T-cell (primary cell): ENCODE data around the gene DYRK2. TPM values are rescaled to one million over a fixed set of nuclear protein-coding genes. Genes with fewer than 3 reads are reported as not detected.

ENCODE experiments used
- ATAC-seq, 4 experiments: fragments of 200-7000 bp in 3 of 4; fragments of 150-1000 bp in 1 of 4; cut with Tn5 transposase; replicated peaks in 1 of 4; 1 replicate in 3 of 4; 2 replicates in 1 of 4; pipeline ENCODE4 v1.10.0; 2021; ENCODE audit warnings: moderate library complexity in 3 of 4, mild to moderate bottlenecking in 2 of 4, moderate number of reproducible peaks in 1 of 4
- CTCF ChIA-PET, 2 donors: fragments of 300-600 bp; sonication (Branson Sonifier 250); formaldehyde crosslinking; loops; one replicate each; lab custom pipeline; 2022; ENCODE audit warnings: antibody characterized with exemption in 2 of 2; lab: Charles Lee
- POLR2A ChIA-PET, 2 donors: fragments of 300-600 bp; sonication (Branson Sonifier 250); formaldehyde crosslinking; loops; one replicate each; lab custom pipeline; 2022; ENCODE audit warnings: antibody characterized with exemption in 2 of 2; lab: Charles Lee
- DNase-seq, 35 experiments: peaks; one replicate each; pipeline versions ENCODE4 v3.0.0 to v3.0.0-alpha.2; 2013 to 2023
- H3K27ac ChIP-seq: one replicate; pipeline ENCODE4 v1.5.1; 2013; ENCODE audit warnings: low read length
- H3K27me3 ChIP-seq, 2 experiments: replicated peaks in 1 of 2; 1 replicate in 1 of 2; 2 replicates in 1 of 2; pipeline versions ENCODE4 v1.6.1 to v1.7.0; 2013; ENCODE audit warnings: low read length in 1 of 2, mixed read lengths in 1 of 2; ENCODE audit not compliant: control insufficient read depth in 2 of 2, insufficient read depth in 2 of 2; ENCODE audit errors: extremely low read depth in 1 of 2
- H3K36me3 ChIP-seq, 2 donors: 1 replicate in 1 of 2; 2 replicates in 1 of 2; pipeline versions ENCODE4 v1.6.1 to v1.7.0; 2013; ENCODE audit warnings: low read length in 1 of 2; ENCODE audit not compliant: control insufficient read depth in 2 of 2, insufficient read depth in 1 of 2; ENCODE audit errors: extremely low read depth in 1 of 2
- H3K4me1 ChIP-seq, 2 experiments: 1 replicate in 1 of 2; 2 replicates in 1 of 2; pipeline versions ENCODE4 v1.6.1 to v1.7.0; 2013; ENCODE audit warnings: low read length in 2 of 2, mixed read lengths in 1 of 2; ENCODE audit not compliant: insufficient read depth in 2 of 2, control insufficient read depth in 1 of 2; ENCODE audit errors: extremely low read depth in 1 of 2
- H3K4me3 ChIP-seq, 2 donors: 1 replicate in 1 of 2; 2 replicates in 1 of 2; pipeline versions ENCODE4 v1.5.1 to v1.7.0; 2013; ENCODE audit warnings: mild to moderate bottlenecking in 2 of 2, low read length in 1 of 2, moderate library complexity in 1 of 2; ENCODE audit not compliant: control insufficient read depth in 1 of 2; ENCODE audit errors: extremely low read depth in 1 of 2
- H3K9me3 ChIP-seq: 2 replicates; pipeline ENCODE4 v1.7.0; 2013
- H3K27ac Mint-ChIP-seq, 2 donors: one replicate each; pipeline ENCODE4 v1.8.0; 2020 to 2021; ENCODE audit warnings: mild to moderate bottlenecking in 2 of 2, mixed read lengths in 2 of 2
- H3K27me3 Mint-ChIP-seq, 2 donors: one replicate each; pipeline ENCODE4 v1.8.0; 2021 to 2022; ENCODE audit warnings: mixed read lengths in 2 of 2
- H3K36me3 Mint-ChIP-seq: one replicate; pipeline ENCODE4 v1.8.0; 2021; ENCODE audit warnings: mixed read lengths
- H3K4me1 Mint-ChIP-seq, 3 donors: one replicate each; pipeline ENCODE4 v1.8.0; 2020 to 2022; ENCODE audit warnings: mixed read lengths in 3 of 3, mild to moderate bottlenecking in 1 of 3
- H3K4me3 Mint-ChIP-seq, 3 donors: one replicate each; pipeline ENCODE4 v1.8.0; 2020 to 2022; ENCODE audit warnings: mild to moderate bottlenecking in 3 of 3, mixed read lengths in 3 of 3, moderate library complexity in 3 of 3
- H3K9me3 Mint-ChIP-seq, 3 donors: one replicate each; pipeline ENCODE4 v1.8.0; 2020 to 2022; ENCODE audit warnings: mixed read lengths in 3 of 3
- WGBS: methylation state at CpG from one replicate; pipeline ENCODE4 v1.1.5; 2013; ENCODE audit warnings: missing lambda C conversion rate; ENCODE audit not compliant: insufficient coverage; 5-methylcytosine and 5-hydroxymethylcytosine counted together
- total RNA-seq, 35 experiments: library from RNA in 6 of 35; stranded (reverse) in 6 of 35; fragments of 120-200 nt in 1 of 35; gene quantifications; one replicate each; pipeline versions ENCODE4 v1.2.1 to v1.2.4 and lab custom pipeline; 2013 to 2026

Gene DYRK2
- total RNA-seq, 5 donors from 2014 or later (not counting 1 experiment from before 2014, with no cell fraction given): 104 to 138 (median 120) TPM

DNA sequence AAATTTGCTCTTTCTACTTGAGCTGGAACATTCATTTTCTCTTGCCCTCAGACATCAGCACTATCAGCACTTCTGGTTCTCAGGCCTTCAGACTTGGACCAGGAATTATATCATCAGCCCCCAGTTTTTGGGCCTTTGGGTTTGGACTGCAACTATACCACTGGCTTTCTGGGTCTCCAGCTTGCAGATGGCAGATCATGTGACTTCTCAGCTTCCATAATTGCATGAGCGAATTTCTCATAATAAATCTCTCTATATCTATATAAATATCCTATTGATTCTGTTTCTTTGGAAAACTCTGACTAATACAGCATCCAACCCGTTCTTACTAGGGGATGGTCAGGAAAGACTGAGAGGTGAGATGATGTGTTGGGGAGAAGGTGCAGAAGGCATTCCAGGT, 22.4 kb upstream of the DYRK2 start:
- peaks cover 59 to 61% (median 60%) of the 10 kb centered on the region in 3 donors for H3K4me1 Mint-ChIP-seq
- WGBS: no CpG with 5 or more reads among the region's 2 CpGs
- ATAC-seq (no peak), DNase-seq (no peak)
- no peak overlapping the region for H3K4me3 Mint-ChIP-seq
- ChIA-PET CTCF (no interaction called here), POLR2A (no interaction called here)
- H3K4me3 ChIP-seq: no peak overlapping the region
- H3K9me3 Mint-ChIP-seq: peaks cover 0 to 24% (median 9%) of the 10 kb centered on the region in 3 donors
- no peaks in the 10 kb centered on the region for H3K27me3 Mint-ChIP-seq
- no peak overlapping the region for H3K27ac ChIP-seq
- H3K27ac Mint-ChIP-seq: peak overlapping the region in 1 of 2 donors; percentile 75
- H3K36me3 ChIP-seq: no peaks in the 10 kb centered on the region
- peaks cover 31 to 43% of the 10 kb centered on the region in 2 experiments for H3K4me1 ChIP-seq
- H3K9me3 ChIP-seq: no peaks in the 10 kb centered on the region
- H3K36me3 Mint-ChIP-seq: no peaks in the 10 kb centered on the region
- H3K27me3 ChIP-seq: no peaks in the 10 kb centered on the region

DNA sequence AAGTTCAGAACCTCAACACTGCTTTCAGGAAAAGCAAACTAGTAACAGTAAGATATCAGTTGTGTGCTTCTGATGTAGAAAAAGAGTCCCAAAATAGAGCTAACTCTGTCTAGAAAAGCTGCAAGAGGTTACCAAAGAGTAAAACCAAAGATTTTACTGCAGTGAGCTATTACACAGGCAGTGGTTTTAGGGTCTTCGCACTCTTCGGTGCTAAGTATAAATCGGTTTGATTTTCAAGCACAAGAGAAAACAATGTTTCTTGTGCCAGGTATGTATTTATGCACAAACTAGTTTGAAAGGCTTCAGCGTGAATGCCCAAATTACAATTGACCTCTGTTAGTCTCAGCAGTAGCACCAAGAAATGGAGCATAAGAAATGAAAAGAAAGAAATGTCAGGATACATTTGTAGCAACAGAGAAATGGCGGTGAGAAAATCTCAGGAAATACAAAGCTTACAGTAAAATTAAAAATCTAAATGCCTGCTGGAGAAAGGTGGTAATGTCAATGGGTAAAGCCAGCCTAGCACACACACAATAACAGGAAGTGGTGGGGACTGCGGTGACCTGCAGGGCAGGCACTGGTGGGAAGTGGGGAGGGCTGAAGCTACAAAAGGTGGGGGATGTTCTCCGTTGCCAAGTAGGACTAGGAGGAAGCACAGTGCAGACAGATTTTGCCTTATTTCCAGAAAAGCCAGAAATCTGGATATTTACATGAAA, 18.0 kb upstream of the DYRK2 start:
- 0% methylated on average over 4 of the region's 7 CpGs for WGBS
- H3K4me3 Mint-ChIP-seq: peak overlapping the region; percentile 36 to 62 (median 60)
- Histone ChIP-seq H3K9me3 (no peaks in the 10 kb centered on the region), H3K4me3 (no peak overlapping the region), H3K36me3 (no peaks in the 10 kb centered on the region), H3K27me3 (no peaks in the 10 kb centered on the region), H3K4me1 (peaks cover 49 to 79% of the 10 kb centered on the region in 2 experiments), H3K27ac (peak overlapping the region; percentile 82)
- DNase-seq: peak; percentile 64 to 95 (median 89)
- POLR2A ChIA-PET: interaction anchor here (0.6 to 1.8 kb wide), 6 partner anchors 18 to 85 kb away, joined by 3 to 9 read pairs (median 4); partner anchors contain the start of gene DYRK2 (in 1 of the 2)
- H3K27me3 Mint-ChIP-seq: no peaks in the 10 kb centered on the region
- H3K27ac Mint-ChIP-seq: peak overlapping the region; percentile 92 to 96
- peak; percentile 99 to 100 (median 100) for ATAC-seq
- no peaks in the 10 kb centered on the region for H3K36me3 Mint-ChIP-seq
- H3K9me3 Mint-ChIP-seq: peaks cover 0 to 18% (median 9%) of the 10 kb centered on the region in 3 donors
- CTCF ChIA-PET: interaction anchor here (0.6 to 1.8 kb wide), 23 partner anchors 9 to 313 kb away, joined by 3 to 11 read pairs (median 4); partner anchors contain the start of gene DYRK2 (in 1 of the 2)
- H3K4me1 Mint-ChIP-seq: peaks cover 82 to 88% (median 86%) of the 10 kb centered on the region in 3 donors

DNA sequence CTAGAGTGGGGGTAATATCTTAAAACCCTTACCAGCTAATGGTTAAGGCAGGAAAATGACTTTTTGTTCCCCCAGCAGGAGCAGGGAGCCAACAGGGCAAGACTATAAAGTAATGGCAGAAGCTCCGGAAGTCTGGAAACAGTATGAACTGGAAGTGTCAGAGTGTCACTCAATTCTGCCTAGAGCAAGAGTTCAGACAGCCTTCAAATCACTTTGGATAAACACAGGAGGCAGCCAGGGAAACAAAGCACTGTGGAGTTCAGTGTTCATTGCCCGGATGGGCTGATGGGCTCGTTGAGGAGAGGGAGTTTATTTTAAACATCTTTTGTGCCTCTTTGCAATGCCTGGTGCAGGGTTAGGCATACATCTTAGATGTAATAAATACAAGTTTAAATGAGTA, 16.5 kb upstream of the DYRK2 start:
- Histone ChIP-seq H3K9me3 (no peaks in the 10 kb centered on the region), H3K4me1 (peaks cover 42 to 72% of the 10 kb centered on the region in 2 experiments), H3K27me3 (no peaks in the 10 kb centered on the region), H3K4me3 (no peak overlapping the region), H3K36me3 (no peaks in the 10 kb centered on the region), H3K27ac (peak overlapping the region; percentile 82)
- H3K27me3 Mint-ChIP-seq: no peaks in the 10 kb centered on the region
- H3K9me3 Mint-ChIP-seq: peaks cover 0 to 14% (median 9%) of the 10 kb centered on the region in 3 donors
- H3K4me1 Mint-ChIP-seq: peaks cover 78 to 80% (median 78%) of the 10 kb centered on the region in 3 donors
- 100% methylated on average over 1 of the region's 3 CpGs for WGBS
- ATAC-seq (no peak), DNase-seq (no peak)
- no peaks in the 10 kb centered on the region for H3K36me3 Mint-ChIP-seq
- peak overlapping the region in 2 of 3 donors; percentile 1 to 62 for H3K4me3 Mint-ChIP-seq
- peak overlapping the region; percentile 92 to 96 for H3K27ac Mint-ChIP-seq
- ChIA-PET CTCF (interaction anchor here (0.5 to 1.0 kb wide), 2 partner anchors 34 to 275 kb away, joined by 3 read pairs; no protein-coding TSS in a partner anchor), POLR2A (interaction anchor here in 1 of 2 donors (1.8 kb wide), 1 partner anchor 16 kb away, joined by 6 read pairs; the partner anchor contains the start of gene DYRK2)

DNA sequence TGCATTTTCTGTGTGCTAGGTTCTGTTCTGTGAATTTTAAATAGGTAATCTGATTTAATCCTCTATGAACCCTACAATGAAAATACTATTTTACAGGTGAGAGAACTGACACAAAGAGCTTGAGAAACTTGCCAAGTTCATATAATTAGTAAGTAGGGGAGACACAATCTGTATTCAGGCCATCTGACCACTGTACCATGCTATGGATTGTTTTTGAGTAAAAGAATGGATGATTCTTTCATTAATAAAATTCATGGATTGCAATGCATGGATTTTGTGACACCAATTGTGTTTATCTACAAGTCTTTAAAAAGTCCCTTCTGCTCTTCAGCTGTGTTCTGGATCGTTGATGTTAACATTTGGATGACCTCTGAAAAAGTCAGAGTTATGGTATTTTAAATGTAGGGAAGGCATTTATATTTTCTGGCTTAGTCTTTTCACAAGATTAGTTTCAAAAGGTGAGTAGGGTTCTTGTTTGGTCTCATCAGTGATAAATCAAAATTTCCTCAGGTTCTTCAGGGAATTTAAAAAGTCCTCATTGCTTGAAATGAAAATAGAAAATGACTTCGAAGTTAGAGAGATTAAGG, 15.4 kb upstream of the DYRK2 start:
- no peak for DNase-seq
- peaks cover 39 to 61% of the 10 kb centered on the region in 2 experiments for H3K4me1 ChIP-seq
- no peak overlapping the region for H3K27ac ChIP-seq
- no peaks in the 10 kb centered on the region for H3K27me3 Mint-ChIP-seq
- H3K9me3 Mint-ChIP-seq: peaks cover 0 to 21% (median 9%) of the 10 kb centered on the region in 3 donors
- peaks cover 69 to 83% (median 72%) of the 10 kb centered on the region in 3 donors for H3K4me1 Mint-ChIP-seq
- no CpG with 5 or more reads among the region's 2 CpGs for WGBS
- H3K4me3 Mint-ChIP-seq: peak overlapping the region in 2 of 3 donors; percentile 7 to 60
- ATAC-seq: no peak
- no peak overlapping the region for H3K4me3 ChIP-seq
- ChIA-PET POLR2A (interaction anchor here (0.5 to 0.7 kb wide), 6 partner anchors 24 to 180 kb away, joined by 3 to 19 read pairs (median 4); no protein-coding TSS in a partner anchor), CTCF (interaction anchor here in 1 of 2 donors (0.6 to 1.1 kb wide), 2 partner anchors 15 to 17 kb away, joined by 6 to 7 read pairs; partner anchors contain the start of gene DYRK2)
- no peaks in the 10 kb centered on the region for H3K36me3 ChIP-seq
- no peaks in the 10 kb centered on the region for H3K36me3 Mint-ChIP-seq
- H3K27ac Mint-ChIP-seq: peak overlapping the region; percentile 89 to 92
- no peaks in the 10 kb centered on the region for H3K9me3 ChIP-seq
- H3K27me3 ChIP-seq: no peaks in the 10 kb centered on the region

DNA sequence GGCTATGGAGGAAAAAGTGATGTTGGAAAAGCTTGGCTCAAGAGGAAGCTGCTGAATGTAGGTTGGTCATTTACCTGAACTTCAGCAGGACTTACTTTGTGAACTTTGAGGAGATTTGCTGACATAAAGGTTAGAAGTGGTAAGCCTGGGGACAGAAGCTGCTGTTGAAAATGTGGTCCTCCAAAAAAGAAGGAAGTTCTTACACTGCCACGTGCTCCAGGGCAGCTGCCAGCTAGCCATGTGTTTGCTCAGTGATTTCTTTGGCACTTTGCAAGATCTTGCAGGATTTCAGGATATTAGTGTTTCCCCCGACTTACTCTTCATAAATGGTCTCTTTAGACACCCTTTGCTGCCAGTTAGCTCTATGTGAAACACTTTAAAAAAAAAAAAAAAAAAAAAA, 14.8 kb upstream of the DYRK2 start:
- H3K4me3 ChIP-seq: no peak overlapping the region
- Mint-ChIP-seq H3K27ac (peak overlapping the region; percentile 89 to 92), H3K4me1 (peaks cover 63 to 77% (median 67%) of the 10 kb centered on the region in 3 donors), H3K9me3 (peaks cover 0 to 18% (median 6%) of the 10 kb centered on the region in 3 donors), H3K4me3 (peak overlapping the region in 2 of 3 donors; percentile 7 to 60), H3K27me3 (no peaks in the 10 kb centered on the region), H3K36me3 (no peaks in the 10 kb centered on the region)
- H3K27me3 ChIP-seq: no peaks in the 10 kb centered on the region
- POLR2A ChIA-PET: interaction anchor here (0.6 to 0.7 kb wide), 5 partner anchors 23 to 181 kb away, joined by 3 to 19 read pairs (median 4); no protein-coding TSS in a partner anchor
- H3K36me3 ChIP-seq: no peaks in the 10 kb centered on the region
- CTCF ChIA-PET: interaction anchor here in 1 of 2 donors (0.6 to 1.1 kb wide), 2 partner anchors 15 to 16 kb away, joined by 6 to 7 read pairs; partner anchors contain the start of gene DYRK2
- no peak overlapping the region for H3K27ac ChIP-seq
- H3K9me3 ChIP-seq: no peaks in the 10 kb centered on the region
- ATAC-seq (no peak), DNase-seq (no peak)
- WGBS: 75% methylated on average over 1 of the region's 2 CpGs
- peaks cover 36 to 56% of the 10 kb centered on the region in 2 experiments for H3K4me1 ChIP-seq

DNA sequence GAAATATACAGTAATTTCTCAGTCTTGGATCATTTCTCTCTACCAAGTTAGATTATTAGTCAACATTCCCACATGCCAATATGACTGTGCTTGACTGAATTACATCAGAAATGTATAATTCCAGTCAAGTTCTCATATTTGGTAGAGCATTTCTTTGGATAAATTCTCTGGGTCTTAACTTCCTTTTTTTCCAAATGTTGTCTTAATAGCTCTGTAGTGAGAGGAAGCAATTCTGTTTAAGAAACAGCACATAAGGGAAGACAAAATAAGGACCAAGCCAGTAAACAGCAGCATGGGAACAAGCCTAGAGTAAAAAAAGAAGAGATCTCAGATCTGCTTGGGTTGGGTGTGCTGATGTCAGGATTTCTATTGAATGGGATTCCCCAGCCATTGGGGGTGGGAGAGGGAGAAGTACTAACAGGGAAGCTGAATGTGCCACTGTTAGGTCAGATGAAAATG, 14.2 kb upstream of the DYRK2 start:
- DNase-seq: no peak
- peak overlapping the region in 1 of 3 donors; percentile 60 for H3K4me3 Mint-ChIP-seq
- POLR2A ChIA-PET: interaction anchor here in 1 of 2 donors (0.6 kb wide), 1 partner anchor 55 kb away, joined by 3 read pairs; no protein-coding TSS in a partner anchor

More for the DNA sequence above, 14.2 kb upstream of the DYRK2 start:
- Histone ChIP-seq H3K9me3 (no peaks in the 10 kb centered on the region), H3K4me1 (peaks cover 30 to 51% of the 10 kb centered on the region in 2 experiments), H3K4me3 (no peak overlapping the region), H3K27me3 (no peaks in the 10 kb centered on the region), H3K36me3 (no peaks in the 10 kb centered on the region), H3K27ac (no peak overlapping the region)
- no peaks in the 10 kb centered on the region for H3K36me3 Mint-ChIP-seq
- H3K27ac Mint-ChIP-seq: peak overlapping the region; percentile 67 to 92
- H3K4me1 Mint-ChIP-seq: peaks cover 57 to 71% (median 60%) of the 10 kb centered on the region in 3 donors
- peaks cover 0 to 12% (median 2%) of the 10 kb centered on the region in 3 donors for H3K9me3 Mint-ChIP-seq
- no peak for ATAC-seq
- CTCF ChIA-PET: interaction anchor here in 1 of 2 donors (0.7 kb wide), 1 partner anchor 67 kb away, joined by 7 read pairs; no protein-coding TSS in a partner anchor
- H3K27me3 Mint-ChIP-seq: no peaks in the 10 kb centered on the region
